G401.6 (cell line): ENCODE results near the gene ESRRB.

Source experiments
- FAIRE-seq: peaks from 2 replicates; lab custom pipeline; 2012; peaks lifted over from hg19 to GRCh38; lab: Jason Lieb, UNC

The ESRRB gene

GRCh38 chr14:76407449-76408150, 31.7 kb downstream of the ESRRB start:
- no peak for FAIRE-seq

- FAIRE-seq: no peak
These were observed 32.9 kb downstream of the ESRRB start for GRCh38 chr14:76408877-76409276.

GRCh38 chr14:76412501-76412900, 36.6 kb downstream of the ESRRB start:
- FAIRE-seq: no peak

- no peak for FAIRE-seq
These were observed 37.4 kb downstream of the ESRRB start for GRCh38 chr14:76413106-76413961.

GRCh38 chr14:76413962-76414600, 38.1 kb downstream of the ESRRB start:
- no peak for FAIRE-seq

GRCh38 chr14:76419399-76419798, 43.5 kb downstream of the ESRRB start:
- FAIRE-seq: no peak

- FAIRE-seq: no peak
These were observed 44.9 kb downstream of the ESRRB start for GRCh38 chr14:76420827-76421226.

- FAIRE-seq: no peak
These were observed 45.7 kb downstream of the ESRRB start for GRCh38 chr14:76421662-76422061.

GRCh38 chr14:76422662-76423061, 46.7 kb downstream of the ESRRB start:
- no peak for FAIRE-seq

- no peak for FAIRE-seq
These were observed 47.6 kb downstream of the ESRRB start for GRCh38 chr14:76423534-76423933.

- FAIRE-seq: no peak
These were observed 48.4 kb downstream of the ESRRB start for GRCh38 chr14:76424359-76424758.

GRCh38 chr14:76426161-76426696, 50.3 kb downstream of the ESRRB start:
- FAIRE-seq: no peak

GRCh38 chr14:76428611-76429010, 52.7 kb downstream of the ESRRB start:
- no peak for FAIRE-seq

- FAIRE-seq: no peak
These were observed 54.1 kb downstream of the ESRRB start for GRCh38 chr14:76430017-76430416.

- no peak for FAIRE-seq
These were observed 54.6 kb downstream of the ESRRB start for GRCh38 chr14:76430475-76430980.

GRCh38 chr14:76431538-76431937, 55.6 kb downstream of the ESRRB start:
- no peak for FAIRE-seq

- no peak for FAIRE-seq
These were observed 57.2 kb downstream of the ESRRB start for GRCh38 chr14:76432827-76433752.

GRCh38 chr14:76434220-76434619, 58.3 kb downstream of the ESRRB start:
- no peak for FAIRE-seq

GRCh38 chr14:76439237-76439775, 63.4 kb downstream of the ESRRB start:
- no peak for FAIRE-seq

- FAIRE-seq: no peak
These were observed 70.5 kb downstream of the ESRRB start for GRCh38 chr14:76446486-76446885.

- no peak for FAIRE-seq
These were observed 71.0 kb downstream of the ESRRB start for GRCh38 chr14:76446921-76447320.
